ENCODE results near the gene EXT2. TPM values are rescaled to one million over a fixed set of nuclear protein-coding genes. Genes with fewer than 3 reads are reported as not detected.

Gene EXT2
- total and polyA plus RNA-seq, 2 of the 13 experiments (the other 11 are each of a cell fraction or from before 2014, with no cell fraction given), result 61.5 to 68.7 TPM

DNA sequence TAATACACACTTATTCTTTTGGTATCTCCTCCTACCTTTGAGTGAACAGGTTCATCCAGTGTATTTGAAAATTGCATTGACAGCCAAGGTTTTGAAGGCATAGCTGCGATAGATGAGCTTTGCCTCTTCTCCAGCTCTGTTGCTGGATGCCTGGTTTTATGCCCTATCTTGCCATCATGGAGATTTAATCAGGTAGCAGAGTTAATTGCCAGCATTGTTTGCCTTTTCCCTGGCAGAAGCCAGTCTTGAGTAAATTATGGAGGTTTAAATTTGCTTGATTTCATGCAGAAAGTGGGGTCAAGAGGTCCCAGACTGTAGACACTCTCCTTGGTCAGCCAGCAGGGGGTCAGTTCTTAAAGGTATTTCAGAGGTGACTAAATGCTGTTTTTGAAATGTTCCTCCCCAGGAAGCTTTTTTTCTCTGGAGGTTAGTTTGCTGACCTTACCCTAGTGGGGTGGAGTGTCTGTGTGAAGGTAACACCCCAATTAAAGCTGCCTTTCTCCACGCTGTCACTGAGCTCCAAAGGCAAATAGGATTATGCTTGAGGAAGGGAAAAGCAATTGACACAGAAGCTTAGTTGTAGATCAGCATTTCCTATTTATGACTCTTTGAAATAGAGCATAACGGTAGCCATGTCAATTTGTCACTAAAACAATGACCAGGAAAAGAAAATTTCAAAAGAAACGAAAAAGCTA is 96.0 kb downstream of the EXT2 start (continued):
- TF ChIP-seq, protein P1, sequence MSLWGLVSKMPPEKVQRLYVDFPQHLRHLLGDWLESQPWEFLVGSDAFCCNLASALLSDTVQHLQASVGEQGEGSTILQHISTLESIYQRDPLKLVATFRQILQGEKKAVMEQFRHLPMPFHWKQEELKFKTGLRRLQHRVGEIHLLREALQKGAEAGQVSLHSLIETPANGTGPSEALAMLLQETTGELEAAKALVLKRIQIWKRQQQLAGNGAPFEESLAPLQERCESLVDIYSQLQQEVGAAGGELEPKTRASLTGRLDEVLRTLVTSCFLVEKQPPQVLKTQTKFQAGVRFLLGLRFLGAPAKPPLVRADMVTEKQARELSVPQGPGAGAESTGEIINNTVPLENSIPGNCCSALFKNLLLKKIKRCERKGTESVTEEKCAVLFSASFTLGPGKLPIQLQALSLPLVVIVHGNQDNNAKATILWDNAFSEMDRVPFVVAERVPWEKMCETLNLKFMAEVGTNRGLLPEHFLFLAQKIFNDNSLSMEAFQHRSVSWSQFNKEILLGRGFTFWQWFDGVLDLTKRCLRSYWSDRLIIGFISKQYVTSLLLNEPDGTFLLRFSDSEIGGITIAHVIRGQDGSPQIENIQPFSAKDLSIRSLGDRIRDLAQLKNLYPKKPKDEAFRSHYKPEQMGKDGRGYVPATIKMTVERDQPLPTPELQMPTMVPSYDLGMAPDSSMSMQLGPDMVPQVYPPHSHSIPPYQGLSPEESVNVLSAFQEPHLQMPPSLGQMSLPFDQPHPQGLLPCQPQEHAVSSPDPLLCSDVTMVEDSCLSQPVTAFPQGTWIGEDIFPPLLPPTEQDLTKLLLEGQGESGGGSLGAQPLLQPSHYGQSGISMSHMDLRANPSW (CRISPR knock-in tag; IDR thresholded peaks at IDR 0.05; ENCODE audit: borderline replicate concordance), result no peak
- TF ChIP-seq SPEN (CRISPR knock-in tag; IDR thresholded peaks at IDR 0.05; ENCODE audit: low read depth), result no peak
- no peak for TF ChIP-seq SP140L (CRISPR knock-in tag; IDR thresholded peaks at IDR 0.05; ENCODE audit: borderline replicate concordance)
- TF ChIP-seq NR2F2 (IDR thresholded peaks at IDR 0.05; ENCODE audit: borderline replicate concordance, low read depth), result no peak
- TF ChIP-seq, protein P2, sequence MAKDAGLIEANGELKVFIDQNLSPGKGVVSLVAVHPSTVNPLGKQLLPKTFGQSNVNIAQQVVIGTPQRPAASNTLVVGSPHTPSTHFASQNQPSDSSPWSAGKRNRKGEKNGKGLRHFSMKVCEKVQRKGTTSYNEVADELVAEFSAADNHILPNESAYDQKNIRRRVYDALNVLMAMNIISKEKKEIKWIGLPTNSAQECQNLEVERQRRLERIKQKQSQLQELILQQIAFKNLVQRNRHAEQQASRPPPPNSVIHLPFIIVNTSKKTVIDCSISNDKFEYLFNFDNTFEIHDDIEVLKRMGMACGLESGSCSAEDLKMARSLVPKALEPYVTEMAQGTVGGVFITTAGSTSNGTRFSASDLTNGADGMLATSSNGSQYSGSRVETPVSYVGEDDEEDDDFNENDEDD (CRISPR knock-in tag; IDR thresholded peaks at IDR 0.05; ENCODE audit: borderline replicate concordance), result no peak
- TF ChIP-seq ZNF619 (CRISPR knock-in tag; IDR thresholded peaks at IDR 0.05), result no peak

DNA sequence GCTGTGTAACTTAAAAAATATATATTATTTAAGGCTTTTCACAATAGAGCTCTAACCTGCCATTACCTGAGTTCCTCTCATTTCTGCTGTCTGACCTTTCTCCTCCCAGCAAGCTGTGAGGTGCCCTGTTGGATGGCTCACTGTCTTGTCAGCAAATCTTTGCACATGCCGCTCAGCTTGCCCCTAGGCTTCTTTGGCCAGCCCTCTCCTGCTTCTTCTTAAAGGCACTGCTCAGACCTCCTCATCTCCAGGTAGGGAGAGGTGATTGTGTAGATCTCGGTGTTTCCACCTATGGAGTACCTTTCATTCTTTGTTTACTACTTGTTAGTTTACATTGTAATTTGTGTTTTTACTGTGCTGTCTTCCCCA is 96.5 kb downstream of the EXT2 start:
- BruUV-seq (replicated peaks), result no TSS peak
- H3K4me3 ChIP-seq (replicated peaks in 1 of 3; ENCODE audit: insufficient read depth in 1 of 3, low read depth in 2 of 3, low read length in 3 of 3), result no peak overlapping the region
- no peaks in the 10 kb centered on the region for H4K20me1 ChIP-seq (ENCODE audit: insufficient read depth, low read length)
- intact Hi-C loops (cut with micrococcal nuclease; ENCODE audit: unreplicated experiment), result no loop called here
- peaks cover 0 to 2% of the 10 kb centered on the region in 2 experiments; a peak in 2 of 5 replicates for H3K36me3 ChIP-seq (replicated peaks in 1 of 2; ENCODE audit: control insufficient read depth in 1 of 2, insufficient read depth in 2 of 2, low read length in 2 of 2)
- CTCF ChIA-PET (ENCODE audit: low intra/inter-chr PET ratio, low total read pairs), result no interaction called here
- H3K9ac ChIP-seq (ENCODE audit: insufficient read depth, low read depth, low read length), result no peak overlapping the region
- H2AFZ ChIP-seq (ENCODE audit: low read length), result no peak overlapping the region
- peaks cover 41% of the 10 kb centered on the region for H3K9me3 ChIP-seq (ENCODE audit: low read length)
- no peaks in the 10 kb centered on the region for H3K27me3 ChIP-seq (ENCODE audit: control insufficient read depth in 1 of 2, insufficient read depth in 2 of 2, low read length in 2 of 2)
- H3K4me1 ChIP-seq (ENCODE audit: insufficient read depth, low read length), result no peaks in the 10 kb centered on the region
- H3K27ac ChIP-seq (ENCODE audit: extremely low read length, insufficient read depth, low read length), result no peak overlapping the region
- POLR2A ChIA-PET, result no interaction called here
- H3K79me2 ChIP-seq (ENCODE audit: insufficient read depth, low read length), result no peaks in the 10 kb centered on the region
- DNase-seq (ENCODE audit: low spot score) (no peak), ATAC-seq (no peak), FAIRE-seq (no peak)
- WGBS (ENCODE audit: low lambda C conversion rate), result 100% methylated on average over 2 of the region's 2 CpGs
- in situ Hi-C loops (cut with HindIII; ENCODE audit: extremely low pct_ligation_motif_present, low pct_unique_long_range_greater_than_20kb), result no loop called here
- no peak overlapping the region for H3K4me2 ChIP-seq (ENCODE audit: low read depth, low read length)
- TF ChIP-seq ZNF230 (CRISPR knock-in tag; IDR thresholded peaks at IDR 0.05) (no peak), BCL6 (CRISPR knock-in tag; IDR thresholded peaks at IDR 0.05) (no peak), MTF1 (CRISPR knock-in tag; IDR thresholded peaks at IDR 0.05) (no peak), AHR (CRISPR knock-in tag; IDR thresholded peaks at IDR 0.05) (no peak), ZNF7 (CRISPR knock-in tag; IDR thresholded peaks at IDR 0.05) (no peak), RFX1 (IDR thresholded peaks at IDR 0.05) (no peak)
- TF ChIP-seq, protein P3, sequence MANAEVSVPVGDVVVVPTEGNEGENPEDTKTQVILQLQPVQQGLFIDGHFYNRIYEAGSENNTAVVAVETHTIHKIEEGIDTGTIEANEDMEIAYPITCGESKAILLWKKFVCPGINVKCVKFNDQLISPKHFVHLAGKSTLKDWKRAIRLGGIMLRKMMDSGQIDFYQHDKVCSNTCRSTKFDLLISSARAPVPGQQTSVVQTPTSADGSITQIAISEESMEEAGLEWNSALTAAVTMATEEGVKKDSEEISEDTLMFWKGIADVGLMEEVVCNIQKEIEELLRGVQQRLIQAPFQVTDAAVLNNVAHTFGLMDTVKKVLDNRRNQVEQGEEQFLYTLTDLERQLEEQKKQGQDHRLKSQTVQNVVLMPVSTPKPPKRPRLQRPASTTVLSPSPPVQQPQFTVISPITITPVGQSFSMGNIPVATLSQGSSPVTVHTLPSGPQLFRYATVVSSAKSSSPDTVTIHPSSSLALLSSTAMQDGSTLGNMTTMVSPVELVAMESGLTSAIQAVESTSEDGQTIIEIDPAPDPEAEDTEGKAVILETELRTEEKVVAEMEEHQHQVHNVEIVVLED (CRISPR knock-in tag; IDR thresholded peaks at IDR 0.05; ENCODE audit: borderline replicate concordance), result no peak
- TF ChIP-seq, protein P4, sequence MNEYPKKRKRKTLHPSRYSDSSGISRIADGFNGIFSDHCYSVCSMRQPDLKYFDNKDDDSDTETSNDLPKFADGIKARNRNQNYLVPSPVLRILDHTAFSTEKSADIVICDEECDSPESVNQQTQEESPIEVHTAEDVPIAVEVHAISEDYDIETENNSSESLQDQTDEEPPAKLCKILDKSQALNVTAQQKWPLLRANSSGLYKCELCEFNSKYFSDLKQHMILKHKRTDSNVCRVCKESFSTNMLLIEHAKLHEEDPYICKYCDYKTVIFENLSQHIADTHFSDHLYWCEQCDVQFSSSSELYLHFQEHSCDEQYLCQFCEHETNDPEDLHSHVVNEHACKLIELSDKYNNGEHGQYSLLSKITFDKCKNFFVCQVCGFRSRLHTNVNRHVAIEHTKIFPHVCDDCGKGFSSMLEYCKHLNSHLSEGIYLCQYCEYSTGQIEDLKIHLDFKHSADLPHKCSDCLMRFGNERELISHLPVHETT (CRISPR knock-in tag; conservative IDR thresholded peaks at IDR 0.05), result no peak
- TF ChIP-seq, protein P5, sequence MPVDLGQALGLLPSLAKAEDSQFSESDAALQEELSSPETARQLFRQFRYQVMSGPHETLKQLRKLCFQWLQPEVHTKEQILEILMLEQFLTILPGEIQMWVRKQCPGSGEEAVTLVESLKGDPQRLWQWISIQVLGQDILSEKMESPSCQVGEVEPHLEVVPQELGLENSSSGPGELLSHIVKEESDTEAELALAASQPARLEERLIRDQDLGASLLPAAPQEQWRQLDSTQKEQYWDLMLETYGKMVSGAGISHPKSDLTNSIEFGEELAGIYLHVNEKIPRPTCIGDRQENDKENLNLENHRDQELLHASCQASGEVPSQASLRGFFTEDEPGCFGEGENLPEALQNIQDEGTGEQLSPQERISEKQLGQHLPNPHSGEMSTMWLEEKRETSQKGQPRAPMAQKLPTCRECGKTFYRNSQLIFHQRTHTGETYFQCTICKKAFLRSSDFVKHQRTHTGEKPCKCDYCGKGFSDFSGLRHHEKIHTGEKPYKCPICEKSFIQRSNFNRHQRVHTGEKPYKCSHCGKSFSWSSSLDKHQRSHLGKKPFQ (CRISPR knock-in tag; IDR thresholded peaks at IDR 0.05; ENCODE audit: insufficient replicate concordance), result no peak
